GM20000 (cell line): ENCODE results near the gene CAPZB.

Experiments used
- DNase-seq: peaks from one replicate; pipeline ENCODE4 v3.0.0; 2012; ENCODE audit warnings: low spot score
- TF ChIP-seq, protein P1 (sequence below): IDR thresholded peaks from 2 replicates; pipeline ENCODE4 v1.5.1; 2012; ENCODE audit warnings: mild to moderate bottlenecking, control low read depth; ENCODE audit errors: extremely low read depth, missing control alignments

Gene CAPZB

DNA sequence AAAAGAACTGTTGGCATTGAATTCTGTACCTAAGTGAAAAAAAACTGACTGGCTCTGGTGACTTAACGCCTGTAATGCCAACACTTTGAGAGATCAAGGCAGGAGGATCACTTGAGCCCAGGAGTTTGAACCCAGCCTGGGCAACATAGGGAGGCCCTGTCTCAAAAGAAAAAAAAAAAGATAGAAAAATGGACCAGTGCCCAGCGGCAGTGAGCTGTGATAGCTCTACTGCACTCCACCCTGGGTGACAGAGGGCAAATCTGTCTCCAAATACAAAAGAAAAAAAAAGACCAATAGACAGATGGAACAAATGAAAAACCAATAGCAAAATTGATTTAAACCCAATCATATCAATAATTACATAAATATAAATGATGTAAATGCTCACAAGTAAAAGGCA is 196.1 kb downstream of the CAPZB start:
- TF ChIP-seq, protein P1, sequence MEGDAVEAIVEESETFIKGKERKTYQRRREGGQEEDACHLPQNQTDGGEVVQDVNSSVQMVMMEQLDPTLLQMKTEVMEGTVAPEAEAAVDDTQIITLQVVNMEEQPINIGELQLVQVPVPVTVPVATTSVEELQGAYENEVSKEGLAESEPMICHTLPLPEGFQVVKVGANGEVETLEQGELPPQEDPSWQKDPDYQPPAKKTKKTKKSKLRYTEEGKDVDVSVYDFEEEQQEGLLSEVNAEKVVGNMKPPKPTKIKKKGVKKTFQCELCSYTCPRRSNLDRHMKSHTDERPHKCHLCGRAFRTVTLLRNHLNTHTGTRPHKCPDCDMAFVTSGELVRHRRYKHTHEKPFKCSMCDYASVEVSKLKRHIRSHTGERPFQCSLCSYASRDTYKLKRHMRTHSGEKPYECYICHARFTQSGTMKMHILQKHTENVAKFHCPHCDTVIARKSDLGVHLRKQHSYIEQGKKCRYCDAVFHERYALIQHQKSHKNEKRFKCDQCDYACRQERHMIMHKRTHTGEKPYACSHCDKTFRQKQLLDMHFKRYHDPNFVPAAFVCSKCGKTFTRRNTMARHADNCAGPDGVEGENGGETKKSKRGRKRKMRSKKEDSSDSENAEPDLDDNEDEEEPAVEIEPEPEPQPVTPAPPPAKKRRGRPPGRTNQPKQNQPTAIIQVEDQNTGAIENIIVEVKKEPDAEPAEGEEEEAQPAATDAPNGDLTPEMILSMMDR, result no peak
- no peak for DNase-seq
